Measurements from ENCODE around the gene CCDC6. TPM values are rescaled to one million over a fixed set of nuclear protein-coding genes. Genes with fewer than 3 reads are reported as not detected.
"Not testable (repeated sequence)": the region's sequence is repeated elsewhere in the genome, so short reads cannot be mapped to it uniquely, and the experiment has no call there.

Gene CCDC6
- total RNA-seq, 1 experiment from 2014 or later, result 21.1 TPM

- DNase-seq, result no peak
- H3K36me3 ChIP-seq, result no peaks in the 10 kb centered on the region; the same call in none of the 2 replicates
- H3K27me3 ChIP-seq, result no peaks in the 10 kb centered on the region
- no peak overlapping the region for H3K4me3 ChIP-seq
- H3K9me3 ChIP-seq, result no peaks in the 10 kb centered on the region
Observed at GRCh38 chr10:59892697-59893096, 13.7 kb downstream of the CCDC6 start.

GRCh38 chr10:59891936-59892335 is 14.4 kb downstream of the CCDC6 start:
- Histone ChIP-seq H3K4me3 (no peak overlapping the region), H3K36me3 (no peaks in the 10 kb centered on the region; the same call in none of the 2 replicates), H3K9me3 (no peaks in the 10 kb centered on the region), H3K27me3 (no peaks in the 10 kb centered on the region)
- DNase-seq, result no peak

- Histone ChIP-seq H3K27me3 (no peaks in the 10 kb centered on the region), H3K36me3 (no peaks in the 10 kb centered on the region; the same call in none of the 2 replicates), H3K4me3 (no peak overlapping the region), H3K9me3 (no peaks in the 10 kb centered on the region)
- no peak for DNase-seq
Observed at GRCh38 chr10:59891349-59891748, 15.0 kb downstream of the CCDC6 start.

- Histone ChIP-seq H3K36me3 (no peaks in the 10 kb centered on the region; the same call in none of the 2 replicates), H3K9me3 (no peaks in the 10 kb centered on the region), H3K27me3 (no peaks in the 10 kb centered on the region), H3K4me3 (no peak overlapping the region)
- no peak for DNase-seq
Observed at GRCh38 chr10:59888781-59889435, 17.4 kb downstream of the CCDC6 start.

- no peaks in the 10 kb centered on the region for H3K9me3 ChIP-seq
Observed at GRCh38 chr10:59887972-59888640, 18.2 kb downstream of the CCDC6 start.

GRCh38 chr10:59887006-59887405 is 19.4 kb downstream of the CCDC6 start:
- Histone ChIP-seq H3K4me3 (no peak overlapping the region), H3K36me3 (no peaks in the 10 kb centered on the region; the same call in none of the 2 replicates), H3K27me3 (no peaks in the 10 kb centered on the region), H3K9me3 (no peaks in the 10 kb centered on the region)
- DNase-seq, result no peak

More at GRCh38 chr10:59887972-59888640, 18.2 kb downstream of the CCDC6 start:
- Histone ChIP-seq H3K27me3 (no peaks in the 10 kb centered on the region), H3K4me3 (no peak overlapping the region), H3K36me3 (no peaks in the 10 kb centered on the region; the same call in none of the 2 replicates)
- DNase-seq, result no peak

GRCh38 chr10:59885430-59886134 is 20.8 kb downstream of the CCDC6 start:
- no peaks in the 10 kb centered on the region; the same call in 1 of the 2 replicates for H3K36me3 ChIP-seq
- no peak for DNase-seq
- H3K27me3 ChIP-seq, result no peaks in the 10 kb centered on the region
- H3K4me3 ChIP-seq, result no peak overlapping the region
- H3K9me3 ChIP-seq, result no peaks in the 10 kb centered on the region

GRCh38 chr10:59884893-59885292 is 21.5 kb downstream of the CCDC6 start:
- not testable (repeated sequence) for H3K27me3 ChIP-seq, H3K36me3 ChIP-seq, H3K4me3 ChIP-seq, H3K9me3 ChIP-seq, DNase-seq

GRCh38 chr10:59881640-59882039 is 24.7 kb downstream of the CCDC6 start:
- no peaks in the 10 kb centered on the region for H3K9me3 ChIP-seq
- no peak for DNase-seq

GRCh38 chr10:59880971-59881510 is 25.3 kb downstream of the CCDC6 start:
- no peak for DNase-seq
- Histone ChIP-seq H3K36me3 (no peaks in the 10 kb centered on the region), H3K27me3 (no peaks in the 10 kb centered on the region)

More at GRCh38 chr10:59881640-59882039, 24.7 kb downstream of the CCDC6 start:
- Histone ChIP-seq H3K4me3 (no peak overlapping the region), H3K36me3 (no peaks in the 10 kb centered on the region), H3K27me3 (no peaks in the 10 kb centered on the region)

GRCh38 chr10:59880019-59880717 is 26.2 kb downstream of the CCDC6 start:
- Histone ChIP-seq H3K4me3 (no peak overlapping the region), H3K36me3 (no peaks in the 10 kb centered on the region), H3K9me3 (no peaks in the 10 kb centered on the region), H3K27me3 (no peaks in the 10 kb centered on the region)
- no peak for DNase-seq

More at GRCh38 chr10:59880971-59881510, 25.3 kb downstream of the CCDC6 start:
- Histone ChIP-seq H3K9me3 (no peaks in the 10 kb centered on the region), H3K4me3 (no peak overlapping the region)

GRCh38 chr10:59879363-59879913 is 26.9 kb downstream of the CCDC6 start:
- no peaks in the 10 kb centered on the region for H3K36me3 ChIP-seq
- no peak overlapping the region for H3K4me3 ChIP-seq
- H3K27me3 ChIP-seq, result no peaks in the 10 kb centered on the region
- DNase-seq, result no peak
- no peaks in the 10 kb centered on the region for H3K9me3 ChIP-seq

- Histone ChIP-seq H3K4me3 (no peak overlapping the region), H3K27me3 (no peaks in the 10 kb centered on the region), H3K9me3 (no peaks in the 10 kb centered on the region), H3K36me3 (no peaks in the 10 kb centered on the region)
- no peak for DNase-seq
Observed at GRCh38 chr10:59878915-59879314, 27.4 kb downstream of the CCDC6 start.

- H3K4me3 ChIP-seq, result no peak overlapping the region
- DNase-seq, result no peak
- no peaks in the 10 kb centered on the region for H3K9me3 ChIP-seq
- no peaks in the 10 kb centered on the region for H3K27me3 ChIP-seq
- H3K36me3 ChIP-seq, result no peaks in the 10 kb centered on the region
Observed at GRCh38 chr10:59878289-59878688, 28.1 kb downstream of the CCDC6 start.

GRCh38 chr10:59877191-59877671 is 29.1 kb downstream of the CCDC6 start:
- Histone ChIP-seq H3K9me3 (no peaks in the 10 kb centered on the region), H3K4me3 (no peak overlapping the region), H3K36me3 (no peaks in the 10 kb centered on the region; the same call in 1 of the 2 replicates), H3K27me3 (no peaks in the 10 kb centered on the region)
- DNase-seq, result no peak

GRCh38 chr10:59876695-59877094 is 29.7 kb downstream of the CCDC6 start:
- no peak for DNase-seq
- Histone ChIP-seq H3K36me3 (no peaks in the 10 kb centered on the region; the same call in 1 of the 2 replicates), H3K9me3 (no peaks in the 10 kb centered on the region), H3K4me3 (no peak overlapping the region), H3K27me3 (no peaks in the 10 kb centered on the region)

Measured in MG63 (cell line).